Measurements from ENCODE around the gene BLNK.

The BLNK gene

GRCh38 chr10:96222441-96222840, 48.9 kb downstream of the BLNK start:
- Histone ChIP-seq H3K4me1 (ENCODE audit: control insufficient read depth, insufficient read depth, low read length) (no peaks in the 10 kb centered on the region), H3K27ac (ENCODE audit: extremely low read depth, low read depth, low read length) (no peak overlapping the region), H3K4me3 (ENCODE audit: low read depth, low read length) (no peak overlapping the region), H3K36me3 (ENCODE audit: control insufficient read depth in 2 of 2, insufficient read depth in 1 of 2, low read length in 2 of 2) (no peaks in the 10 kb centered on the region), H3K9me3 (ENCODE audit: control insufficient read depth, insufficient read depth, low read depth, low read length) (no peaks in the 10 kb centered on the region)
- no peak for TF ChIP-seq HOXA7 (CRISPR knock-in tag; IDR thresholded peaks at IDR 0.05; ENCODE audit: borderline replicate concordance)
- TF ChIP-seq PRDM10 (tag by site-specific recombination; IDR thresholded peaks at IDR 0.05), result no peak
- no peak for TF ChIP-seq ZNF2 (tag by site-specific recombination; IDR thresholded peaks at IDR 0.05)
- TF ChIP-seq, protein P1, sequence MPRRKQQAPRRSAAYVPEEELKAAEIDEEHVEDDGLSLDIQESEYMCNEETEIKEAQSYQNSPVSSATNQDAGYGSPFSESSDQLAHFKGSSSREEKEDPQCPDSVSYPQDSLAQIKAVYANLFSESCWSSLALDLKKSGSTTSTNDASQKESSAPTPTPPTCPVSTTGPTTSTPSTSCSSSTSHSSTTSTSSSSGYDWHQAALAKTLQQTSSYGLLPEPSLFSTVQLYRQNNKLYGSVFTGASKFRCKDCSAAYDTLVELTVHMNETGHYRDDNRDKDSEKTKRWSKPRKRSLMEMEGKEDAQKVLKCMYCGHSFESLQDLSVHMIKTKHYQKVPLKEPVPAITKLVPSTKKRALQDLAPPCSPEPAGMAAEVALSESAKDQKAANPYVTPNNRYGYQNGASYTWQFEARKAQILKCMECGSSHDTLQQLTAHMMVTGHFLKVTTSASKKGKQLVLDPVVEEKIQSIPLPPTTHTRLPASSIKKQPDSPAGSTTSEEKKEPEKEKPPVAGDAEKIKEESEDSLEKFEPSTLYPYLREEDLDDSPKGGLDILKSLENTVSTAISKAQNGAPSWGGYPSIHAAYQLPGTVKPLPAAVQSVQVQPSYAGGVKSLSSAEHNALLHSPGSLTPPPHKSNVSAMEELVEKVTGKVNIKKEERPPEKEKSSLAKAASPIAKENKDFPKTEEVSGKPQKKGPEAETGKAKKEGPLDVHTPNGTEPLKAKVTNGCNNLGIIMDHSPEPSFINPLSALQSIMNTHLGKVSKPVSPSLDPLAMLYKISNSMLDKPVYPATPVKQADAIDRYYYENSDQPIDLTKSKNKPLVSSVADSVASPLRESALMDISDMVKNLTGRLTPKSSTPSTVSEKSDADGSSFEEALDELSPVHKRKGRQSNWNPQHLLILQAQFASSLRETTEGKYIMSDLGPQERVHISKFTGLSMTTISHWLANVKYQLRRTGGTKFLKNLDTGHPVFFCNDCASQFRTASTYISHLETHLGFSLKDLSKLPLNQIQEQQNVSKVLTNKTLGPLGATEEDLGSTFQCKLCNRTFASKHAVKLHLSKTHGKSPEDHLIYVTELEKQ (tag by site-specific recombination; IDR thresholded peaks at IDR 0.05; ENCODE audit: borderline replicate concordance), result no peak
- no peak for TF ChIP-seq ZNF664 (tag by site-specific recombination; IDR thresholded peaks at IDR 0.05)
- no peak for TF ChIP-seq ZNF302 (tag by site-specific recombination; IDR thresholded peaks at IDR 0.05; ENCODE audit: low read depth)
- no peak for TF ChIP-seq ZNF350 (tag by site-specific recombination; IDR thresholded peaks at IDR 0.05)
- TF ChIP-seq ZFP69B (tag by site-specific recombination; IDR thresholded peaks at IDR 0.05), result no peak
- no peak for TF ChIP-seq SP7 (tag by site-specific recombination; IDR thresholded peaks at IDR 0.05)
- TF ChIP-seq ZNF561 (tag by site-specific recombination; IDR thresholded peaks at IDR 0.05; ENCODE audit: borderline replicate concordance), result no peak
- POLR2A ChIA-PET, result no interaction called here
- CTCF ChIA-PET, result interaction anchor here (0.5 to 1.6 kb wide), 5 partner anchors 12 to 963 kb away, joined by 3 to 5 read pairs (median 3); no protein-coding TSS in a partner anchor

DNA sequence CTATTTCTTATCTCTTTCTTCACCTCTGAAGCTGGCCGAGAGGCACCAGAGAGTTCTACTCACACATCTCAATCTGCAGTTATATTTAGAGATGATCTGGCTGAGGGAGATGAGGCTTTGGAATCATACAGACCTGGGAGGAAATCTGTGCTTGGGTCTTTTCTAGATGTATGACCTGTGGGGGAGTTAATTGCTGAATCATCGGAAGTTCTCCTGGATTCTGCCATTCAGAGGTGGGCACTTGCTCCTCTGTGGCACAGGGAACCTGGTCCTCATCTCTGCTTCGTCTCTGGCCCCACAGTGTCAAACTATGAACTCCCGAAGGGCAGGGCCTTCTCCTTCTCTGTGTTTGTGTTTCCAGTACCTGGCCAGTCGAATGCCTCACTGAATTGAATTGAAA, 52.5 kb downstream of the BLNK start:
- Histone ChIP-seq H3K4me3 (ENCODE audit: low read depth, low read length) (no peak overlapping the region), H3K4me1 (ENCODE audit: control insufficient read depth, insufficient read depth, low read length) (no peaks in the 10 kb centered on the region), H3K27ac (ENCODE audit: extremely low read depth, low read depth, low read length) (no peak overlapping the region), H3K36me3 (ENCODE audit: control insufficient read depth in 2 of 2, insufficient read depth in 1 of 2, low read length in 2 of 2) (no peaks in the 10 kb centered on the region), H3K9me3 (ENCODE audit: control insufficient read depth, insufficient read depth, low read depth, low read length) (no peaks in the 10 kb centered on the region)
- ChIA-PET POLR2A (no interaction called here), CTCF (interaction anchor here (0.6 to 2.0 kb wide), 3 partner anchors 11 to 129 kb away, joined by 3 to 10 read pairs (median 8); no protein-coding TSS in a partner anchor)
- TF ChIP-seq SP3 (tag by site-specific recombination; IDR thresholded peaks at IDR 0.05) (no peak), ZFP41 (tag by site-specific recombination; IDR thresholded peaks at IDR 0.05; ENCODE audit: borderline replicate concordance) (no peak), ZNF585B (tag by site-specific recombination; IDR thresholded peaks at IDR 0.05) (no peak), ELK4 (IDR thresholded peaks at IDR 0.05; ENCODE audit: borderline replicate concordance, low read depth, low read length) (no peak)

GRCh38 chr10:96217711-96218110, 53.7 kb downstream of the BLNK start:
- H3K4me3 ChIP-seq (ENCODE audit: low read depth, low read length), result no peak overlapping the region
- POLR2A ChIA-PET, result no interaction called here
- CTCF ChIA-PET, result interaction anchor here (0.7 to 2.0 kb wide), 2 partner anchors 12 to 52 kb away, joined by 3 to 8 read pairs; no protein-coding TSS in a partner anchor
- H3K27ac ChIP-seq (ENCODE audit: extremely low read depth, low read depth, low read length), result no peak overlapping the region
- no peaks in the 10 kb centered on the region for H3K9me3 ChIP-seq (ENCODE audit: control insufficient read depth, insufficient read depth, low read depth, low read length)
- no peaks in the 10 kb centered on the region for H3K4me1 ChIP-seq (ENCODE audit: control insufficient read depth, insufficient read depth, low read length)
- no peaks in the 10 kb centered on the region for H3K36me3 ChIP-seq (ENCODE audit: control insufficient read depth in 2 of 2, insufficient read depth in 1 of 2, low read length in 2 of 2)
- no peak for TF ChIP-seq ZNF350 (tag by site-specific recombination; IDR thresholded peaks at IDR 0.05)
- TF ChIP-seq PBX3 (CRISPR knock-in tag; IDR thresholded peaks at IDR 0.05), result no peak
- TF ChIP-seq KLF1 (tag by site-specific recombination; IDR thresholded peaks at IDR 0.05), result no peak
- no peak for TF ChIP-seq HOXD13 (CRISPR knock-in tag; IDR thresholded peaks at IDR 0.05; ENCODE audit: borderline replicate concordance)
- no peak for TF ChIP-seq MZF1 (tag by site-specific recombination; IDR thresholded peaks at IDR 0.05; ENCODE audit: borderline replicate concordance)
- TF ChIP-seq ZEB2 (tag by site-specific recombination; IDR thresholded peaks at IDR 0.05), result no peak
- TF ChIP-seq ZNF16 (tag by site-specific recombination; IDR thresholded peaks at IDR 0.05; ENCODE audit: low read depth), result no peak
- TF ChIP-seq ZNF843 (tag by site-specific recombination; IDR thresholded peaks at IDR 0.05), result no peak
- no peak for TF ChIP-seq ZNF2 (tag by site-specific recombination; IDR thresholded peaks at IDR 0.05)

Data from HEK293 (cell line).